ENCODE results near the gene GOT1.

Gene GOT1

GRCh38 chr10:99425204-99425603, 5.2 kb downstream of the GOT1 start:
- TF ChIP-seq CTCF (conservative IDR thresholded peaks at IDR 0.05; ENCODE audit: low read depth), result no peak
- no peak overlapping the region for H3K27ac ChIP-seq
- no peak for DNase-seq (ENCODE audit: low spot score)
- POLR2A ChIA-PET (ENCODE audit: low non-redundant PET), result no interaction called here
- CTCF ChIA-PET, result interaction anchor here (0.6 kb wide), 1 partner anchor 958 kb away, joined by 3 read pairs; no protein-coding TSS in a partner anchor

- no peak for TF ChIP-seq CTCF (conservative IDR thresholded peaks at IDR 0.05; ENCODE audit: low read depth)
- H3K27ac ChIP-seq, result no peak overlapping the region
- ChIA-PET POLR2A (ENCODE audit: low non-redundant PET) (no interaction called here), CTCF (no interaction called here)
- DNase-seq (ENCODE audit: low spot score), result no peak
These were observed 5.8 kb downstream of the GOT1 start for GRCh38 chr10:99424656-99425055.

- CTCF ChIA-PET, result no interaction called here
- H3K27ac ChIP-seq, result no peak overlapping the region
- DNase-seq (ENCODE audit: low spot score), result no peak
- no peak for TF ChIP-seq CTCF (conservative IDR thresholded peaks at IDR 0.05; ENCODE audit: low read depth)
- POLR2A ChIA-PET (ENCODE audit: low non-redundant PET), result no interaction called here
These were observed 7.8 kb downstream of the GOT1 start for GRCh38 chr10:99422529-99423096.

GRCh38 chr10:99421233-99421739, 9.1 kb downstream of the GOT1 start:
- no peak for TF ChIP-seq CTCF (conservative IDR thresholded peaks at IDR 0.05; ENCODE audit: low read depth)
- POLR2A ChIA-PET (ENCODE audit: low non-redundant PET), result no interaction called here
- H3K27ac ChIP-seq, result no peak overlapping the region
- DNase-seq (ENCODE audit: low spot score), result no peak
- CTCF ChIA-PET, result no interaction called here

GRCh38 chr10:99419688-99420087, 10.7 kb downstream of the GOT1 start:
- CTCF ChIA-PET, result interaction anchor here (0.6 kb wide), 1 partner anchor 27 kb away, joined by 3 read pairs; no protein-coding TSS in a partner anchor
- POLR2A ChIA-PET (ENCODE audit: low non-redundant PET), result no interaction called here

GRCh38 chr10:99418910-99419624, 11.4 kb downstream of the GOT1 start:
- CTCF ChIA-PET, result interaction anchor here (0.6 kb wide), 1 partner anchor 27 kb away, joined by 3 read pairs; no protein-coding TSS in a partner anchor
- POLR2A ChIA-PET (ENCODE audit: low non-redundant PET), result no interaction called here

More at GRCh38 chr10:99419688-99420087, 10.7 kb downstream of the GOT1 start:
- H3K27ac ChIP-seq, result no peak overlapping the region
- TF ChIP-seq CTCF (conservative IDR thresholded peaks at IDR 0.05; ENCODE audit: low read depth), result no peak
- no peak for DNase-seq (ENCODE audit: low spot score)

More at GRCh38 chr10:99418910-99419624, 11.4 kb downstream of the GOT1 start:
- no peak overlapping the region for H3K27ac ChIP-seq
- no peak for DNase-seq (ENCODE audit: low spot score)
- no peak for TF ChIP-seq CTCF (conservative IDR thresholded peaks at IDR 0.05; ENCODE audit: low read depth)
